WTC11 (cell line): Measurements from ENCODE around the gene ERC2. TPM values are rescaled to one million over a fixed set of nuclear protein-coding genes. Genes with fewer than 3 reads are reported as not detected.
A peak's percentile ranks its signal among the peaks of the same experiment; 100 is the strongest.

ENCODE experiments used
- ATAC-seq: fragments of 200-7000 bp; cut with Tn5 transposase; 2 replicates; pipeline ENCODE4 v1.10.0; 2021; ENCODE audit warnings: mild to moderate bottlenecking, moderate library complexity
- CTCF ChIA-PET: fragments of 300-600 bp; sonication (Branson Sonifier 250); formaldehyde crosslinking; loops from one replicate; lab custom pipeline; 2021; ENCODE audit warnings: antibody characterized with exemption; lab: Charles Lee
- POLR2A ChIA-PET: fragments of 350-600 bp; sonication (Branson Sonifier 250); formaldehyde crosslinking; loops from one replicate; lab custom pipeline; 2021; ENCODE audit warnings: antibody characterized with exemption; lab: Charles Lee
- DNase-seq: peaks from one replicate; pipeline ENCODE4 v3.0.0; 2021; ENCODE audit warnings: low spot score
- H3K27ac Mint-ChIP-seq: 2 replicates; pipeline ENCODE4 v1.8.0; 2021; ENCODE audit warnings: mixed read lengths
- H3K27me3 Mint-ChIP-seq: 2 replicates; pipeline ENCODE4 v1.8.0; 2021; ENCODE audit warnings: low read depth, mild to moderate bottlenecking, moderate library complexity, mixed read lengths
- H3K36me3 Mint-ChIP-seq: 2 replicates; pipeline ENCODE4 v1.8.0; 2021; ENCODE audit warnings: mixed read lengths
- H3K4me1 Mint-ChIP-seq: 2 replicates; pipeline ENCODE4 v1.8.0; 2022; ENCODE audit warnings: mixed read lengths
- H3K4me3 Mint-ChIP-seq: 2 replicates; pipeline ENCODE4 v1.8.0; 2021; ENCODE audit warnings: mild to moderate bottlenecking, moderate library complexity, mixed read lengths
- H3K9me3 Mint-ChIP-seq: 2 replicates; pipeline ENCODE4 v1.8.0; 2021; ENCODE audit warnings: mixed read lengths
- AFF4 ChIP-seq: sonication (generic); formaldehyde crosslinking; IDR thresholded peaks from 2 replicates; pipeline ENCODE4 v1.8.1; 2023; ENCODE audit warnings: mild to moderate bottlenecking, missing genetic modification reagents, borderline replicate concordance
- ATF1 ChIP-seq: sonication (generic); formaldehyde crosslinking; IDR thresholded peaks from 2 replicates; pipeline ENCODE4 v1.8.1; 2023; ENCODE audit warnings: mild to moderate bottlenecking, moderate library complexity, missing genetic modification reagents
- ETV6 ChIP-seq: sonication (generic); formaldehyde crosslinking; IDR thresholded peaks from 2 replicates; pipeline ENCODE4 v1.8.1; 2022; ENCODE audit warnings: mild to moderate bottlenecking, missing genetic modification reagents
- FOXJ3 ChIP-seq: sonication (generic); formaldehyde crosslinking; IDR thresholded peaks from 2 replicates; pipeline ENCODE4 v1.9.0; 2021; ENCODE audit warnings: missing genetic modification reagents, mild to moderate bottlenecking, borderline replicate concordance
- FOXK1 ChIP-seq: sonication (generic); formaldehyde crosslinking; IDR thresholded peaks from 2 replicates; pipeline ENCODE4 v1.8.0; 2022; ENCODE audit warnings: mild to moderate bottlenecking, moderate library complexity, missing genetic modification reagents
- FOXP4 ChIP-seq: sonication (generic); formaldehyde crosslinking; IDR thresholded peaks from 2 replicates; pipeline ENCODE4 v1.8.0; 2022; ENCODE audit warnings: mild to moderate bottlenecking, missing genetic modification reagents
- OVOL2 ChIP-seq: fragments of 250-450 bp; sonication (Bioruptor Pico); IDR thresholded peaks from 2 replicates; pipeline ENCODE4 v1.9.0; 2021; ENCODE audit warnings: mild to moderate bottlenecking, borderline replicate concordance
- PREB ChIP-seq: sonication (generic); formaldehyde crosslinking; IDR thresholded peaks from 2 replicates; pipeline ENCODE4 v1.8.1; 2022; ENCODE audit warnings: mild to moderate bottlenecking, missing genetic modification reagents, moderate library complexity, borderline replicate concordance
- SP1 ChIP-seq: sonication (generic); formaldehyde crosslinking; conservative IDR thresholded peaks from 2 replicates; pipeline ENCODE4 v1.8.1; 2022; ENCODE audit warnings: missing genetic modification reagents
- TCF7 ChIP-seq: sonication (generic); formaldehyde crosslinking; IDR thresholded peaks from 2 replicates; pipeline ENCODE4 v1.8.0; 2022; ENCODE audit warnings: mild to moderate bottlenecking, low read depth, missing genetic modification reagents, moderate library complexity
- TEAD1 ChIP-seq: sonication (generic); formaldehyde crosslinking; IDR thresholded peaks from 2 replicates; pipeline ENCODE4 v1.8.0; 2022; ENCODE audit warnings: mild to moderate bottlenecking, missing genetic modification reagents
- USF1 ChIP-seq: sonication (generic); formaldehyde crosslinking; IDR thresholded peaks from 2 replicates; pipeline ENCODE4 v1.8.0; 2022; ENCODE audit warnings: mild to moderate bottlenecking, missing genetic modification reagents
- ZBTB21 ChIP-seq: sonication (generic); formaldehyde crosslinking; IDR thresholded peaks from 2 replicates; pipeline ENCODE4 v1.8.1; 2023; ENCODE audit warnings: mild to moderate bottlenecking, missing genetic modification reagents, borderline replicate concordance
- ZNF138 ChIP-seq: sonication (generic); formaldehyde crosslinking; conservative IDR thresholded peaks from 2 replicates; pipeline ENCODE4 v1.8.1; 2022; ENCODE audit warnings: mild to moderate bottlenecking, moderate library complexity, missing genetic modification reagents
- total RNA-seq: library from RNA; stranded (reverse); gene quantifications from 3 replicates; pipeline ENCODE4 v1.2.3, GENCODE V29; 2021
- TF ChIP-seq, protein P1 (sequence below): sonication (generic); formaldehyde crosslinking; IDR thresholded peaks from 2 replicates; pipeline ENCODE4 v1.8.1; 2023; ENCODE audit warnings: mild to moderate bottlenecking, missing genetic modification reagents, moderate library complexity

Gene ERC2
- total RNA-seq, 1 experiment from 2014 or later = 23.5 TPM

DNA sequence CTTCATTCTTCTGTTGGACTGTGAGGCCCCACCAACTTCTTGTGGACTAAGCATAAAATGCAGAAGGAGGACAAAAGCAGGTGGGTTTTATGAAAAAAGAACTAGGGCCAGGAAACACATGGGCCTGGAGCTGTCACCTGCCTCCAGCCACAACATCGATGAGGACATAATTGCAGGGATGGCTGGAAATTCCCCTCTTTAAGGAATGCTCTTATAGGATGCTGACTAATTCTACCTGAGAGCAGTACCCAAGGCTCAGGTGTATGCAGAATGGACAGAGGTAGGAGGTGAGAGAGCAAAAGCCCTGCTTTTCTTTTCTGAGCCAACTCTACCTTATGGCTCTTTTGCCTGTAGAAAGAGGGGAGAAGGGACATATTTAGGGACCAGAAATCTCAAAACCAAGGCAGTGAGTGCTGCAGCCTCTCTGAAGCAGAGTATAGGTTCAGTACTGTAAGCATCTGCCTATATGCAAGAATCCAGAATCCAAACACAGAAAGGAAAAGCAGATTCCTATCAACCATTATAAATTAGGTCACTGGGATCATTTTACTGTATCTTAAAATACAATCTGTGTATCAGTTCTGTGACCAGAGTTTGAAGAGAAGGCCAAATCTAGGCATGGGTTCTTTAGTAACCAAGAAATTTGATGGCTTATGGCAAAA, 775.8 kb downstream of the ERC2 start (continued):
- TF ChIP-seq, protein P1, sequence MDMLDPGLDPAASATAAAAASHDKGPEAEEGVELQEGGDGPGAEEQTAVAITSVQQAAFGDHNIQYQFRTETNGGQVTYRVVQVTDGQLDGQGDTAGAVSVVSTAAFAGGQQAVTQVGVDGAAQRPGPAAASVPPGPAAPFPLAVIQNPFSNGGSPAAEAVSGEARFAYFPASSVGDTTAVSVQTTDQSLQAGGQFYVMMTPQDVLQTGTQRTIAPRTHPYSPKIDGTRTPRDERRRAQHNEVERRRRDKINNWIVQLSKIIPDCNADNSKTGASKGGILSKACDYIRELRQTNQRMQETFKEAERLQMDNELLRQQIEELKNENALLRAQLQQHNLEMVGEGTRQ = no peak

- H3K27me3 Mint-ChIP-seq = no peaks in the 10 kb centered on the region; the same call in 1 of the 2 replicates
- TF ChIP-seq ZBTB21 (CRISPR knock-in tag) (no peak), AFF4 (CRISPR knock-in tag) (no peak), USF1 (CRISPR knock-in tag) (no peak), PREB (CRISPR knock-in tag) (no peak), FOXJ3 (CRISPR knock-in tag) (no peak), ATF1 (CRISPR knock-in tag) (no peak), TCF7 (CRISPR knock-in tag) (no peak), ZNF138 (no peak)
- POLR2A ChIA-PET = no interaction called here
- H3K36me3 Mint-ChIP-seq = no peaks in the 10 kb centered on the region; the same call in 1 of the 2 replicates
- H3K4me3 Mint-ChIP-seq = peak overlapping the region; percentile 35; the same call in 1 of the 2 replicates
- CTCF ChIA-PET = interaction anchor here (1.0 to 1.5 kb wide), 5 partner anchors 82 to 1257 kb away, joined by 3 to 6 read pairs (median 3); no protein-coding TSS in a partner anchor
- peak overlapping the region; percentile 95 for H3K27ac Mint-ChIP-seq
- no peak for ATAC-seq
- H3K4me1 Mint-ChIP-seq = peaks cover 77% of the 10 kb centered on the region
- 0 out of 2 replicates have a peak, but pooled peaks cover 4% of the 10 kb centered on the region for H3K9me3 Mint-ChIP-seq
- no peak for DNase-seq
Measured at GRCh38 chr3:55691141-55691540, 777.1 kb downstream of the ERC2 start.

DNA sequence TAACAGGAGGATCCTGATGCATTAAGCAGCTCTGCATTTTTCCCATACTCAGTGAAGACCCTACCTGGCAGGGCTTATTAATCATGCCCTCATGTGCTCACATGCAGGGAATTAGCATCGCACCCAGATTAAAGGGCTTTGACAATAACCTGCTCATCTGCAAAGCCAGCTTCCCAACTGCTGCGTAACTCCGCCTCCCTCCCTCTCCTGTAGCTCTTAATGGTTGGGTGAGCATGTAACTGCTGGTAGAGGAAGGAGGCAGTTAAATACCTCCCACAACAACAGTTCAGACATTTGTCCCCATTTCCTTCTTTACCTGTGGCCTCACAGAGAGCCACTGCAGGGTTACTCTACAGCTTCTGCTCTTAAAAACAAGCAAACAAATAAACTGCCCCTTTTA, 777.5 kb downstream of the ERC2 start:
- ATAC-seq = peak; percentile 96
- TF ChIP-seq FOXP4 (CRISPR knock-in tag) (peak; percentile 89; the same call in 1 of the 2 replicates), SP1 (CRISPR knock-in tag) (peak; percentile 56; the same call in 1 of the 2 replicates), TEAD1 (peak; percentile 49; the same call in 1 of the 2 replicates), OVOL2 (no peak), ATF1 (CRISPR knock-in tag) (no peak), FOXK1 (peak; percentile 77; the same call in 1 of the 2 replicates), ETV6 (CRISPR knock-in tag) (peak; percentile 77; the same call in 1 of the 2 replicates)
- TF ChIP-seq, all 79 proteins: peak for 5
- Mint-ChIP-seq H3K36me3 (no peaks in the 10 kb centered on the region; the same call in 1 of the 2 replicates), H3K4me1 (peaks cover 77% of the 10 kb centered on the region), H3K9me3 (0 out of 2 replicates have a peak, but pooled peaks cover 4% of the 10 kb centered on the region), H3K27me3 (no peaks in the 10 kb centered on the region; the same call in 1 of the 2 replicates), H3K4me3 (peak overlapping the region; percentile 35), H3K27ac (peak overlapping the region; percentile 95)
- DNase-seq = peak; percentile 53
- CTCF ChIA-PET = interaction anchor here (1.0 to 1.5 kb wide), 4 partner anchors 82 to 1257 kb away, joined by 3 to 6 read pairs (median 3); no protein-coding TSS in a partner anchor
- POLR2A ChIA-PET = interaction anchor here (0.7 kb wide), 1 partner anchor 14 kb away, joined by 3 read pairs; no protein-coding TSS in a partner anchor
